GM19468 (cell line): ENCODE measurements around the gene OGA.
A peak's percentile ranks its signal among the peaks of the same experiment; 100 is the strongest.

Experiments used
- ATAC-seq: cut with Tn5 transposase; IDR thresholded peaks from one replicate; pipeline ENCODE4 v1.9.1; 2021; ENCODE audit warnings: mild to moderate bottlenecking, moderate library complexity, moderate number of reproducible peaks; ENCODE audit not compliant: unreplicated experiment; ENCODE audit errors: extremely low read depth

Gene OGA

GRCh38 chr10:101818119-101818871 is at the start of gene OGA:
TSS of gene OGA (minus strand) at chr10:101818444. CDS start at chr10:101818022, 422 bp downstream.
- ATAC-seq = peak; percentile 78

DNA sequence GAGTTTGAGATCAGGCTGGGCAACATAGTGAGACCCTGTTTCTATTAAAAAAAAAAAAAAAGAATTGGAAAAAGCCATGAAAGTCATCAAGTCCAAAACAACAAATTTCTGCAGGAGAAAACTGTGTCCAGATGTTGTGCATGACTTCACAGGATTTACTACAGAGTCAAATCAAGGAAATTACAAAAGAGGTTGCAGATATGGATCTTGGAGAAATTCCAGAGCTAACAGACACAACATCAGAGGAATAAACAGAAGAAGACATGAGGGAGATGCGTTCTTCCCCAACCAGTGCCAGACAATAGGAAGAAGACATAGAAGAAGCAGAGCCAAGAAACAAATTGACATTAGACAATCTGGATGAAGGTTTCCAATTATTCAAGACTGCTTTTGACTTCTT is 49.7 kb upstream of the OGA start:
- ATAC-seq = no peak

DNA sequence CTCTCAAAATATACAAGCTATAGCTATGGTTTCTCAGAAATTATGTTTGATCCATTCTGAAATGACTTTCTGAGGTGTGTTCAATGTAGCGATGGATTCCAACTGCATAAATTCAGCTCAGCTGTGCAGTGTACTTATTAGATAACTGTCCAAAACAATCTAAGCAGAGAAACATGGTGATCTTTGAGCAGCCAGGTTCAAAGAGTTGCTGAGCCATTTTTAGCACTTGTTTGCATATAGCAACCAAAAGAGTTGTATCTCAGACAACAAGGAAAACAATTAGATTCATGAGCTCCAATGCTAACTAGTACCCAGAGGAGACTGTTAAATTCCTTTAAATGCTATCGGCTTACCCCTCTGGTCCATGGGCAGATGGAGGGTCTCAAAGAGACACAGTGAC is 41.3 kb upstream of the OGA start:
- no peak for ATAC-seq

DNA sequence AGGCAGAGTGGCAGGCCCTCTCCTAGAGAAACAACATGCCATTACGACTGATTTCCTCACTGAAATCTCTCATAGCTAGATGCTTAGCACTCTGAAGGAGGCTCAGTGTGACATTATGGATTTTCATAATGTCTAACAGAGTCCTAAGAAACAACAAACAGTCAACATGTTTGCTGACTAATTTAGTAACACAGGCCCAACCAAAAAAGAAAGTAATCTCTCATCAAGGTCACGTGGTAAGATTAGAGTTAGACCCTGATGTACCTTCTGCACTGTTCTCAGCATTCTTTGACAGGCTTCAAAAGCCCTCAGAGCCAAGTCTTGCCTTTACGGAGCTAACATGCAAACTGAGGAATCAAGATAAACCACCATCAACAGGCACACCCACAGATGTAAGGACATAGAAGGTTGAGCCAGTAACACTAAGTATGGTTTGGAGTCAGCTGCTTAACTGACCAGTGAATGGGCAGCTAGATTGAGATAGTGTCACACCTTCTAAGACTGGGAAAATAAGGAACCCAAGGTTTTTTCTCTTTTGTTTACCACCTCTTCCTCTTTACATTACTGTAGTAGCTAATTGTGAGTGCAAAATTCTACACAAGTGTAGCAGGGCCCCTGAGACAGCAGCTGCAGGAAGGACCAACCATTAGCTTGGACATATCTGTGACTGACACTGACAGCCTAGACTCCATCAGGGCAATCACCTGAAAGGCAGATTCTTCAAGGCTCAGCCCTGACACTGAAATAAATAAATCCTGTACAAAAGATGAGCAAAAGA is 40.7 kb upstream of the OGA start:
- no peak for ATAC-seq

DNA sequence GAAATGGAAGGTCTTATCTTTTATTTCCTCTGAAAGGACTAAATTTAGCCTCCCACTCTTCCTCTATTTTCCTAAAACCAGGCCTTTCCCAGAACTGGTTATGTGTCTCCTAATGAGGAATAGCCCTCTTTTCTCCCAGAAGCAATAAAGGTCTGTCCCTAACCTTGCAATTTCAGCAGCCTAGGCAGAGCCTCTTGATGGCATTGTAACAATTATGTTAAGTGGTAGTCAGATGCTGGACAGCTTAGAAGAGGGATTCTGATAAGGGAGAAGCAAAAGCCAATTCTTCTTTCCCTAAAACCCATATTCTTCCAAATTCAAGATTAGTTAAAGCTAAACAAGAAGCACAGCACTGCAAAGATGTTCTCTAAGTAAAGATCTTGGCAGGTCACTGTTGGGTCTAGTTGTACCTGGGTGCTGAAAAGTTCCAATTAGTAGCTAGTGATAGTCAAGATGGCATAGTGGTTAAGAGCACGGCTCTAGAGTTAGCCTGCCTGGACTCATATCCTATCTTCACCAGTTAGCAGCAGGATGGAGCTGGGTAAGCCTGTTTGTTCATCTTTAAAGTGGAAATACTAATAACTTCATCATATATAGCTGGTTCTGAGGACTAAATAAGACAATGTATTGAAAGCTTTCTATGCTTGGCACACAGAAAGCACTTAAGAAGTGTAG is 39.7 kb upstream of the OGA start:
- no peak for ATAC-seq

DNA sequence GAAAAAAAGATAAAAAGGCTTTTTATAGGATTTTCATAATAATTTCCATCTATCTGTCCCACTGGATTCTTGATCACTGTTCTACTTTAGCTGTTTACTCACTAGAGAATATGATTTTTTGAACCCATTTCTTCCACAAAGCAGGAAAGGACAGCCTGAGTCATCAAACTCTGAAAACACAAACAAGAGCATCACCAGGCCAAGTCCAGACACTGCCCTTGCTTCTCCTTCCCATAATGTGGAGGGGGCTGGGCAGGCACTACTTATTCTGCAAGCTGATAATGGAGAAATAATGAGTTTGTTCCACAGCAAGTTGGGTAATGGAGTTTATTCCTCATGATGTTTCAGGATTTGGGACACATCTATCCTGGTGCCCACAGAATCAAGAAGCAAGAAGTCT is 38.4 kb upstream of the OGA start:
- ATAC-seq = no peak

DNA sequence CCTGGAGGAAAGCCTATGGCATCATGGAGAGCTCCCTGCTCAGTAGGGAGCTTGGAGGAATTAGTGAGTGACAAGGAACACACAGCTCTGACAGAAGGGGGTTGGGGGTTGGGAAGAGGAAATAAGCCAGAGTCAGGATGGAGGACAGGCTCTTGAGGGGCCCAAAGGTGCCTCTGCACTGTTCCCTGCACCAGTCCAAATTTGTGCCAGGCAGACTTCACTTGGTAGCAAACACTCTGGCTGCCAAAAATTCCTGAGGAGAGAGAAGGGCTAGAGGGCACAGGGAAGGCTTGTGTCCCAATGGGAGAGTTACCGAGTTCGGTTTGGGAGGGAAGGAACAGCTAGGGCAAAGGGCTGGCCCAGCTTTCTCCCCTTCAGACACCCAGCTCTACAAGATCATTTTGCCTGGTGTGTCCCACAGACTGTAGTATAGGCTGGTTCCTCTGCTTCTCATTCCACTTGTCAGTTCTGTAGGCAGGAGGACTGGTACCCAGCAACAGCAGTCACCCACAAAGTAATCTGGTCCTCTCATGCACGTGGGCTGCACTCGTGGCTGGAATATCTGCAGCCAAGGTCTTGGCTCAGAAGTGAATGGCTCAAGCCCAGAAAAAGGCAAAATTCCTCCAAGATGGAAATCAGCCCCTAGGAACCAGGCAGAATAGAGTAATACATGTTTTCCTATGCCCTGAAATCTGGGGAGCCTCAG is 33.3 kb upstream of the OGA start:
- ATAC-seq = no peak

- no peak for ATAC-seq
Measured at GRCh38 chr10:101850749-101851148, 32.5 kb upstream of the OGA start.

- ATAC-seq = no peak
Measured at GRCh38 chr10:101848894-101849351, 30.7 kb upstream of the OGA start.

DNA sequence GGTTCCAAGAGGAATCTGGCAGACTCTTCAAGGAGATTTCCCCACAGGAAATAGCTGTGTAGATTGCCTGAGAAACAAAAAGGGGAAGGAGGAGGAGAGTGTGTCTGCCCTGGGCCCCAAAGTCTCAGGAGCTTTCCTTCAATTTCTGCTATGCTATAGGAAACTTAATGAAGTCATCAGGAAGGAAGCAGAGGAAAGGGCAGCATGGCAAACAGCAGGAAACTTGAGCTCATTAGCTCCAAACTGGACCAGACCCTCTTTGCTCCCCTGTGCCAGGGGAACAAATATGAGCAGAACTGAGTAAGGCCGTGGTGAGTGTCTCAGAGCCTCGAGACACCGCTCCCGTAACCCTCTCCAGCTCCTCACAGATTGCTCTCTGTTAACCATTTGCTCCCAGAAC is 30.2 kb upstream of the OGA start:
- ATAC-seq = no peak

- ATAC-seq = no peak
Measured at GRCh38 chr10:101845893-101846292, 27.6 kb upstream of the OGA start.

DNA sequence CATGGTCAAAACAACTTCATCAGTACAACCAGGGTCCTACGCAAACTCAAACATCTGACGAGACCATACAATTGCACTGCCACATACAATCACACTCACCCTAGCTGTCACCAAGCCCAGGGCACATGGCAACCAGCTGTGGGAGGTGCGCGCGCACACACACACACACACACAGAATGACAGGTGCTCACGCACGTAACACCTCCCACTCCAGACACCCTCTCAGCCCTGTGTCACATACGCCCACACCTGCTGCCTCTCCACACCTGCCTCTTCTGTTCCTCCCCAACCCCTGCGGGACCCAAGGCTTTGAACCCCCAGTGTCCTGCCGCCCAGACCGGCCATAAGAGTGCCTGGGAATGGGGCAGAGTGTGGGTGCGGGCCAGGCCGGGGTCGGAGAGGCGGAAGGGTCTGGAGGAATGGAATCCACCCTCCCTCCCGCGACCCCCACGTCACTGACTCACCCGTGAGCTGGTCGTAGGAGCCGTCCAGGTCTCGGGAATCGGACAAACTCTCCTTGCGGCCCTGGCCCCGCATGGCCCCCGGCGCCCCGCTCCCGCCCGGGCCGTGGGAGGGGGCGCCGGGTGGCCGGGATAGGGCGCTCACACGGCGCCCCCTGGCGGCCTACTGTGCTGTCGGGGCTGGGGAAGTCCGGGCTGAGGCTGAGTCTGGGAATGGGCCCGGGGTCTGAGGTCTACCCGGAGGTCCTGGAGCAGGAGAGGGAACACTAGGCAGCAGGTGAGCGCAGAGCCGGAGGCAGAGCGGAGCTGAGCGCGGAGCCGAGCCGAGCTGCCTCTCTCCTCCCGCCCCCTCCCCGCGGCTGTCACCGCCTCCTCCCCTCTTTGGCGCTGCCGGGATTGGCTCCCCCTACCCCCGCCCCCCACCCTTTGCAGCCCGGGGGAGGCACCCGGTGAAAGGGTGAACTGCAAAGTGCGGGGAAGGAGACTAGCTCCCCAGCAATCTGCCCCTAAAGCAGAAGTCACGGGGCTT is 25.1 kb upstream of the OGA start, which contains the start of gene KCNIP2:
Gene KCNIP2, minus strand, starts transcription at position 769 of the 990 bp plus-strand sequence. Its CDS starts 232 bp downstream, at position 537.
- ATAC-seq = no peak

GRCh38 chr10:101841826-101842225 is 23.6 kb upstream of the OGA start:
- no peak for ATAC-seq

DNA sequence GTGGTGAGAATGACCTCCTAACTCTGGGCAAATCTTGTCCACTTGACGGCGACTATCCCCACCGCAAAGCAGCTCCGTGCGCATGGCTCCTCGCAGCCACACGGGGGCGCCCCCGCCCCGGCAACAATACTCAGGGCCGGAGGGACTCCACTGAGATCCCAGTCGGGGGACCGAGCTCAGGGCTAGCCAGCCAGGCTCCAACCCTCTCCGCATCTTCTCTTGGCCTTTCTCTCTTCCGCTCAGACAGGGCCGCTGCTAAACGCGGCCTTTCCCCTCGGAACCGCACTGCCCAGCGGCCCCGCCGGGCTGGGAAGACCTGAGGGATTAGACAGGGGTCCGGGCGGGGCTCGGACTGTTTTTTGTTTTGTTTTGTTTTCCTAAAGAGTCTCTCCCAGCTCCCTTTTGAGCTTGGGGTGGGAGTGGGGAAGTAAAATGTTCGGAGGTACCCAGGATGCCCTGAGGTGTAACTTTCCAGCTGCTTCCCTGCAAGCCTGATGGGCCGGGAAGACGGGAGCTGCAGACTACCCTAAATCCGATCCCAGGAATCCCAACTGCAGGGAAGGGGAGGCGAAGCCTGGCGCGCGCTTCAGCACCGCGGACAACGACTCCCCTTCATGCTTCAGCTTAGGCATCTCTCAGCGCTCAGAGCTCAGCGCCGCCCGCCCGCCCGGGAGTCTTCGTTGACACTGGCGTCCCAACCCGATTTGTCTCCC is 22.7 kb upstream of the OGA start:
- ATAC-seq = peak; percentile 71

- no peak for ATAC-seq
Measured at GRCh38 chr10:101840102-101840684, 21.9 kb upstream of the OGA start.

DNA sequence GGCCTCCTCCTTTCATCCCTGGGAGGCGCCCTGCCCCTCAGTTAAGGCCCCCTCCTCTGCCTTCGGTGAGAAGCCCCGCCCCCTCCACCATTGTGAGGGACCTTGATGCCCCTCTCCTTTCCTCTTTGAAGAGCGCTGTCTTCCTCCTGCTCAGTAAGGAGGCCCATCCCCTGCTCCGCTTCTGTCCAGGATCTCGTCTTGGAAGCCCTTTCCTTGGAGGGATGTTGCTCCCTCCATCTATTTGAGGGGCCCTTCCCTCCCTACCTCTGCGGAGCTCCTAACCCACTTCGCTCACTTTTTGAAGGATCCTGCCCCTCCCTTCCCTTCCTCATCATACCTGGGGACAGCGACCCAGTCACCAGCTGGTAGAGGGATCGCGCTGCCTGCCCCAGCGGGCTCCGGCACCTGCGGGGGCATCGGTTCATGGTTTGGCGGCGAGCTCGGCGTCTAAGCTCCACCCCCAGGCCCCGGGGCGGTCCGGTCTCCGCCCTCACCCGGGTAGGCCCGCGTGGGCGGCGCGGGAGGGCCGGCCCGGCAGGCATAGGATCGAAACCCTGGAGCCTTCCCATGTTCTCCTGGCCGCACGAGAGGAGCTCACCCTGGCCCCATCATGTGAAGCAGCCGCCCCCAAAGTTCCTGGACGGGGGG is 21.3 kb upstream of the OGA start:
- no peak for ATAC-seq

DNA sequence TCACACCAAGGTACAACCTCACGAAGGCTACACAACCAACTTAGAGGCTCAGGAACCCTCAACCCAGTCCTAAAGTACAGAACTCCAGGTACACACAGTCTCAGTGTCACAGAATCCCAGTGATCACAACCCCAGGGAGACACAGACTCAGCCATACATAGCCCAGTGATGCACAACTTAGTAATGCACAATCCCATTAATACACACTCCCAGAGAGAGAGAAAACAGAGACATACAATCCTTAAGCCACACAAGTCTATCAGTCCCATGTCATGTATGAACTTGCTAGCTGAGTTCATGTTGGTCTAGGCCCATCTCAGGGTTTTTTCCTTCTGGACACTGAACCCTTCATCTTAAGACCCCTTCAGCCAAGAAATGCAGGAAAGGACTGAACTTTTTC is 20.8 kb upstream of the OGA start:
- ATAC-seq = no peak
